ENCODE results near the gene SYMPK. TPM values are rescaled to one million over a fixed set of nuclear protein-coding genes. Genes with fewer than 3 reads are reported as not detected.

The SYMPK gene
- total RNA-seq, 4 donors from 2014 or later = 15.7 to 50.5 (median 28.8) TPM

GRCh38 chr19:45825917-45826893 lies 36.7 kb downstream of the SYMPK start:
- no peak for TF ChIP-seq CTCF (IDR thresholded peaks at IDR 0.05; ENCODE audit: low read depth)

GRCh38 chr19:45825263-45825605 lies 37.7 kb downstream of the SYMPK start:
- TF ChIP-seq CTCF (IDR thresholded peaks at IDR 0.05; ENCODE audit: low read depth) = no peak

- no peak for TF ChIP-seq CTCF (IDR thresholded peaks at IDR 0.05; ENCODE audit: low read depth)
Observed at GRCh38 chr19:45824531-45825262, 38.2 kb downstream of the SYMPK start.

GRCh38 chr19:45824041-45824471 lies 38.9 kb downstream of the SYMPK start:
- TF ChIP-seq CTCF (IDR thresholded peaks at IDR 0.05; ENCODE audit: low read depth) = no peak

- no peak for TF ChIP-seq CTCF (IDR thresholded peaks at IDR 0.05; ENCODE audit: low read depth)
Observed at GRCh38 chr19:45823182-45823581, 39.8 kb downstream of the SYMPK start.

- TF ChIP-seq CTCF (IDR thresholded peaks at IDR 0.05; ENCODE audit: low read depth) = no peak
Observed at GRCh38 chr19:45822716-45823115, 40.2 kb downstream of the SYMPK start.

- no peak for TF ChIP-seq CTCF (IDR thresholded peaks at IDR 0.05; ENCODE audit: low read depth)
Observed at GRCh38 chr19:45821570-45821969, 41.4 kb downstream of the SYMPK start.
